HG03066 (cell line): ENCODE results near the gene MRPS7.
A peak's percentile ranks its signal among the peaks of the same experiment; 100 is the strongest.
"Not testable (repeated sequence)": the region's sequence is repeated elsewhere in the genome, so short reads cannot be mapped to it uniquely, and the experiment has no call there.

ENCODE experiments used
- ATAC-seq: cut with Tn5 transposase; IDR thresholded peaks from one replicate; pipeline ENCODE4 v1.9.1; 2021; ENCODE audit warnings: low read depth; ENCODE audit not compliant: unreplicated experiment

MRPS7 gene

DNA sequence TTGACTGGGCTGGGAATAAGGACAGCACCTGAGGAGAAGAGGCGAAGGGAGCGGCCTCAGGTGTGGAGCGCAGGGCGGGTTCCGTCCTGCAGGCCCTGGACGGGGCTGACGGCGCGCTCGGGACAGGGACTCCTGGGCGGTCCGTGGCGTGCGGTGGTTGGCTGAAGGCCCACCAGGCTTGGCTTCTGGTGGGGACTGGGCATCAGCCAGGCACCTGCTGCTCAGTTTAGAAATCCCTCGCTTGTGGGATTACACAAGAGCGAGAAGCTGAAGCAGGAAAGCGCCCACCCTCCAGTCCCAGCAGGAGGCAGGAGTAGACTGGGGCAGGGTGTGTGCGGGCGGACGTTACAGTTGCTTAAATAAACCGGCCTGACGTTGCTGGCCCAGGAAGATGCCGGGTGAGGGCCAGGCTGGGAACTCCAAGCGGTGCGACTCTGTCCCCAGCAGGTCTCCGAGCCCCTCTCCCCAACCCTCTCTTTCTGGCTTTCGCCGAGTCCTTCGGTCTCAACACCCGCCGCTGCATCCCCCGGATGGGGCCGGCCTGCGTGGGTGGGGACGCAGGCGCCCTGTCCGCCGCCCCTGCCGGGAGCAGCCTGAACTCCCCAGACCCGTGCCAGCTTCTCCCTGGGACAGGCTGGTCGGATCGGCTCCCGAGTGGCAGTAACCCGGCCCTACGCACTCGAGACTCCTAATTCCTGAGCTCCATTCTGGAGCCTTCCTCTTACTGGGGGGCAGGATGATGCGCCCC, 8.7 kb downstream of the MRPS7 start:
- peak; percentile 51 for ATAC-seq

DNA sequence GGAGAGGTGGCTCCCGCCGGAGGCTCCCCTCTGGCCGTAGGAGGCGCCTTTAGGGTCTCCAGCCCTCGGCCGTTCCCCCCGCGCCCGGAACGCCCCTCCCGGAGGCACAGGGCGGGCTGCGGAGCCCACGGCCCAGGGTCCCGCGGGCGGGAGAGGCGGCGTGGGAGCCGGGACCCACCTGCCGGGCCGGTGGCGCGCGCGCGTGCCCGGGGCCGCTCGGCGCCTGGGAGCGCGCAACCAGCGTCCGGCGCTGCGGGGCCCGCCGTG, 9.2 kb downstream of the MRPS7 start, which contains the start of gene MIF4GD:
Gene MIF4GD, minus strand, starts transcription at position 266 of the 267 bp plus-strand sequence. CDS start 1,036 bp downstream, outside the sequence.
- no peak for ATAC-seq

DNA sequence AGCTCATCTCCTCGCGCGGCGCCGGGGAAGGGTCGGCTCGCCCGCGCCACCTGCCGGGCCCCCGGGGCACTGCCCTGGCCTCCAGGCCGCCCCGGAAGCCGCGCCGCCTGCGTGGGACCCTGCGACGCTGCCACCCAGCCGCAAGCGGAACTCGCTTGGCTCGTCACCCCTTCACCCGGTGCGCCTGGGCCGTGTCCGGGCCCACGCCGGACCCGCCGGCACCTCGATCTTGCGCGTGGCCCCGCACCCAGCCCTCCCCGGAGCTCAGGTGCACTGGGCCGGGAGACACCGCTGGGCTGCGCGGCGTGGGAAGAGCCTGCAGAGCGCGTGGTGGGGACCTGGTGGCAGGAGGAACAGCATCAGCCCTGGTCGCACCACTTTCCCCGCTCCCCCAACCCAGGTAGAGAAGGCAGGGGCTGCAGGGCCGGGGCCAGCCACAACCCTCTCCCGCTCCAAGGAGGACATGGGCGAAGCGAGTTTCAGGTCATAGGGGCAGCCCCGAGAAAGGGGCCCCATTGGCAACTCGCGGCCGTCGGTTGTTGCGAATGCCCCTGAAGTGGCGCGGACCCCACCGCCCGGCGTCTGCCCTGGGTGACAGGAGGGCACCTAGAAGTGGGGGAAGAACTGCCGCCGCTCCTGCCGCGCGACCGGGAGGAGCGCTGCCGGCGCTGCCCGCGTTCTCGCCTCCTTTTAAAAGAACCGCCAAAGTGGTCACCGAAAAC, 9.7 kb downstream of the MRPS7 start:
- peak; percentile 59 for ATAC-seq

DNA sequence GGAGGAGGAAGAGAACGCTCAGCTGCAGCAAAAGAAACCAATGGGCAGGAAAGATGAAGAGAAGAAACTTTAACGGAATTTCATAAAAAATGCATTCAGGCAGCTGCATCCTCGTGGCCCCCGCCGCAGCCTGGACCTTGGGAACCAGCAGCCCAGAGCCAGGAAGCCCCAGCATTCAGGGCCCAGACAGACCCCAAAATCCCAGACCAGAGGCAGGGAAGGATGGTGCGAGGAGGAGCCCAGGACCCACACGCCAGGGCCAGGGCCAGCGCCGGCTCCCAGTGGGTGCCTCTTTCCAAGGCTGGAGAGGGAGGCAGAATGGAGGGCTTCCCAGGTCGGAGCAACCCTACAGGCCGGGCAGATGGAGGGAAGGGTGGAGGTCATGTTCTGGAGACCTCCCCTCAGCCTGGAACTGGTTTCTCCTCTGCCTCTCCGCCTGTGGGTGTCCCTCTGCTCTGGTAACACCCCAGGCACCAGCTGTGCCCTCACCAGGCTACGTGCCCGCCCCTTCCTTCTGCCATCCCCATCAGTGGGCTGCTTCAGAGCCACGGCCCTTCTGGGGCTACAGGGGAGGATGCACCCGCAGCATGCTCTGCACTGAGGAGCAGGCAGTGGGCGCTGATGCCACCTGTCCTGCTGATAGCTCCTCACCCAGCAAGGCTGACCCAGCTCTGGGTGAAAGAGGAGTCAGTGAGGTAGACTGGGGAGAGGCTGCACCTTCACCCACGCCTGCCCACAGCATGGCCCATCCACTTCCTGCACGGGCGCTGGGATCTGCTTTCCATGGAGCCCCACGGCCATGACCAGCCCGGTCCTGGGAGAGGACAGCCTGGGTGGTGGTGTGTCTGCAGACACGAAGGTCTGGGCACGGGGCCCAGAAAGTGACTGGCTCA, 10.5 kb downstream of the MRPS7 start:
- no peak for ATAC-seq

DNA sequence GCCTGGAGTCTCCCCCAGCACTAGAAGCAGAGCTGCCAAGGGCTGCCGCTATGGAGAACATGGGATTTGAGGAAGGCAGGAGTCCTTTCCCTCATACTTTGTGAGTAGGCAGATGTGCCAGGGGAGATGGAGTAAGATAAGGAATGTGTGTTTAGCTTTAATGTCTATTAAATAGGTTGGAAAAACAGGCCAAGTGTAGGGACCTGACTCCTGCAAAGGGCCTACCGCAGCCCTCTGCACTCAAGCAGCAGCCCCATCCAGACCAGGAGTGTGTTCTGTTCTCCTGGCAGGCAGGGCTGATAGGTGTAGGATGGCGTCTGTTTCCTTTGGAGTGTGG, 11.1 kb downstream of the MRPS7 start:
- no peak for ATAC-seq

DNA sequence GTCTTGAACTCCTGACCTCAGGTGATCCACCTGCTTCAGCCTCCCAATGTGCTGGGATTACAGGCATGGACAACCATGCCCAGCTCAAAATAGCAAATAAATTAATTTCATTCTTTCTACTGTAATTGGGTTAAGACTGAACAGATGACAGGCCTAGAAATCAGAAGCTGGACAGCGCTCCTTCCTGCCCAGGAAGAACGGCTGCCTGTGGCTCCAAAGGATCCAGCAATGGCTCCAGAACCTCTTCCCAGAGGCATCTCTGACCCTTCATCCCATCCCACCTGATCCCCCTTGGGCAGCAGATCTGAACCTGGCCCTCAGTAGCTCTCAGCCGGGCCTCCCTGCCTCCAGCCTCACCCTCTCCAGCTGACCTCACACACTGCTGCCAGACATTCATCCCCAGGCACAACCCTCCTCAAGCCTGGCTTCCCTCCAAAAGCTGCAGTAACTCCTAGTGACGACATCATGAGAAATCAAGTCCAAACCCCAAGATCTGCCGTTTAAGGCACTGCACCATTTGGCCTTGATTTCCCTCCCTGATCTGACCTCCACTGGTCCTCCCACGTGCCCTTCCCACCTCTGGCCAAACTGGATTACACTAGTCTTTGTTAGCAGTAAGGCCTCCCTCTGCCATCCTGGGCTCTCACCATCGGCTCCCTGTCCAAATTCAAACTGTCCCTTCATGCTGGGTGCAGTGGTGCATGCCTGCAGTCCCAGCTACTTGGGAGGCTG, 12.5 kb downstream of the MRPS7 start:
- no peak for ATAC-seq

DNA sequence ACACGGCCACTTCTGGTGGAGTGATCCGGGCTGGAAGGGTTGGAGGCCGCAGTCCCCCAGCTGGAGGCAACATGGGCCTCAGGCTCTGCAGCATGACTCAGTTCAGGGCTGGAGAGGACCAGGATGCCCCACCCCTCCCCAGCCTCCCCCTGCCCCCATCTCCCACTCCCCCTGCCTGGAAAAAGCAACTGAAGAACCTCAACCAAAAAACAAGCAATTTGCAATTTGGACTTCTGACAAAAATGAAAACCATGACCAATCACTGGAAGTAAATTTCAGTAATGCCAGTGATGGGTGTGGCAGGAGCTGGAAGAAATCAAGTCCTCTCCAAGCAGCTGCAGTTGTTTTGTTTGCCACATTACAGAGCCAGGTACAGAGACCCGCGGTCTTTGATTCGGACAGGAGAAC, 16.0 kb downstream of the MRPS7 start:
- ATAC-seq = no peak

DNA sequence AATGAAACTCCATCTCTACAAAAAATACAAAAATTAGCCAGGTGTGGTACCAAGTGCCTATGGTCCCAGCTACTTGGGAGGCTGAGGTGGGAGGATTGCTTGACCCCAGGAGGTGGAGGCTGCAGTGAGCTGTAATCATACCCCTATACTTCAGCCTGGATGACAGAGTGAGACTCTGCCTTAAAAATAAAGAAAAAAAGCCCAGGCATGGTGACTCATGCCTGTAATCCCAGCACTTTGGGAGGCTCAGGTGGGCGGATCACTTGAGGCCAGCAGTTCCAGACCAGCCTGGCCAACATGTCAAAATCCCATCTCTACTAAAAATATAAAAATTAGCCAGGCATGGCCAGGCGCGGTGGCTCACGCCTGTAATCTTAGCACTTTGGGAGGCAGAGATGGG, 18.5 kb downstream of the MRPS7 start:
- ATAC-seq = not testable (repeated sequence)

DNA sequence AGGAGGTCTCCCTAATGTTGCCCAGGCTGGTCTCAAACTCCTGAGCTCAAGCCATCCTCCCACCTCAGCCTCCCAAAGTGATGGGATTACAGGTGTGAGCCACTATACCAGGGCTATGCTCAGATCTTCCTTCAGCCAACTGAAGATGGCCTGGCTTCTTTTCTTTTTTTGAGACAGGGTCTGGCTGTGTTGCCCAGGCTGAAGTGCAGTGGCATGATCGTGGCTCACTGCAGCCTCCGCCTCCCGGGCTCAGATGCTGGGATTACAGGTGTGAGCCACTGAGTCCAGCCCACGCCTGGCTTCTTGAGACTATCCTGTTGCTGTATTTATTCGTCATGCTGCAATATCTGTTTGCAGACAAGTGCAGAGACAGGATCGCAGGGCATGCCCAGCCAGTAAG, 23.4 kb downstream of the MRPS7 start:
- no peak for ATAC-seq

DNA sequence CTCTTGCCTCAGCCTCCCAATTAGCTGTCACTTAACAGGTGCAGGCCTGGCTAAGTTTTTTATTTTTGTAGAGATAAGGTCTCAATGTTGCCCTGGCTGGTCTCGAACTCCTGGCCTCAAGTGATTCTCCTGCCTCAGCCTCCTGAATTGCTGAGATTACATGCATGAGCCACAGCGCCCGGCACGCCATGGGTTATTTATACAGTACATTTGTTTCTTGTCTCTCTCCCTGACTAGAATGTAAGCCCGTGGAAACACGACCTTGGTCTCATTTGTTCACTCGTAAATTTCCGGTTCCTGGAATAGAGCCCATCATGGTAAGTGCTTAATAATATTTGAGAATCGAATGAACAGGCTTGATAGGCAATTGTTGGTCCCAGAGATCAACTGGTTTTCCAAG, 25.5 kb downstream of the MRPS7 start:
- ATAC-seq = no peak

DNA sequence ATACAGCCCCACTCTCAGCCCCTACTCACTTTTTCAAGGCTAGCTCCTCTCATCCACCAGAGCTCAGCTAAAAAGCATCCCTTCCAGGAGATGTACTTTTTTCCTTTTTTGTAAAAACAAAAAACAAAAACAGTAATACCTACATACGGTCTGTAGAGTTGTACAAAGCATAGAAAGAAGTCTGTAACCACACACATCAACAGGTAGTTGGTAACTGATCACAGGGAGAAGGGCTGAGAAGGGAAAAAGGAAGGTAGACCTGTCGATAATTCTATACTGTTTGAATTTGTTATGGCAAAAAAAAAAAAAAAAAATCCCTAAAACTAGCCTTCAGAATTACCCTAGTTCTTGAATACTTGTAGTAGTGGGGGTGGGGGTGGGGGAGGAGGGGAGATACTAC, 26.7 kb downstream of the MRPS7 start:
- no peak for ATAC-seq

DNA sequence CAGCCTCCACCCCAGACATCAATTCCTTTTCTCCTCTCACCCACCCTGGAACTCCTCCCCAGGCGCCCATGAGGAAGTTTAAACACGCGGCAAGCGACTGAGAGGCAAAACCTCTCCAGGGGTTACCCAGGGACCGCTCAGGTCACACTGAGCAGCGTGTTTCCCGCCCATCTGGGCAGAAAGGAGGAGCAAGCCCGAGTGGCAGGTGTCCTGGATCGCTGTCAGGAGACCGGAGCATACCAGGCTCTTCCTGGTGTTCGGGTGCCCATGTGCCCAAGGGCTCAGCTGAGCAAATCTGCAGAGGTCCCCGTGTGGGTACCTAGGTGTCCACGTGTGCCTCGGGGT, 27.1 kb downstream of the MRPS7 start:
- peak; percentile 16 for ATAC-seq

DNA sequence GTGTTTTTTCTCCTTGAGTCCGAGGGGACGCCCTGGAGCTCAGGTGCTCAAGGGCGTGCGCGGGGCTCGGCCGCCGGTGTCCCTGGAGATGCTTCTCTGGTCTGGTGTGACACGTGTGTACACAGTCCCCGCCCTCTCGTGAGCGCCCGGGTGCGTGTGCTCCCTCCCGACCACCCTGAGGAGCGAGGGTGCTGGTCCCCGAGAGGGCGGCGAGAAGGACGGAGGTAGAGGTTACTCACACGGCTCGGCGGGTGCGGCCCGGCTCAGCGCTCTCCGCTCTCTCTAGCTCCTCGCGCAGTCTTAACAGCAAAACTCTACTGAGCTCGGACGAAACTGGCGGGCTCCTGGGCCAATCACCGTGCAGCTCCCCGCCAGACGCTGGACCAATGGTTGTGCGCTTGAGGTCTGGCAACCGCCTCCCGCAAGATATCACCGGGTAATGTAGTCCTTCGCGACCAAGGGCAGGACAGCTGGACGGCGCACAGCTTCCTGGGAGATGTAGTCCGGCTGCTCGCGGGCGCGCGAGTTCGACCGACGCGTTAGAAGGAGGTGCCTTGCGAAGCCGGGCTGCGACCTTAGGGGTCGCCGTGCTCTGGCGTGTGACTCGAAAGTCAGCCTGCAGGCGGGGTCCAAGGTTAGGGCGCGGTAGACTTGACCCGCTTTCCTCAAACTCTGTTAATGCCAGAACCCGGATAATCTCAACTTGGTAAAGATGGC, 27.6 kb downstream of the MRPS7 start, which contains the start of gene SLC25A19:
Gene SLC25A19, minus strand, starts transcription at position 319 of the 717 bp plus-strand sequence. CDS start 2,669 bp downstream, outside the sequence.
- ATAC-seq = peak; percentile 90

DNA sequence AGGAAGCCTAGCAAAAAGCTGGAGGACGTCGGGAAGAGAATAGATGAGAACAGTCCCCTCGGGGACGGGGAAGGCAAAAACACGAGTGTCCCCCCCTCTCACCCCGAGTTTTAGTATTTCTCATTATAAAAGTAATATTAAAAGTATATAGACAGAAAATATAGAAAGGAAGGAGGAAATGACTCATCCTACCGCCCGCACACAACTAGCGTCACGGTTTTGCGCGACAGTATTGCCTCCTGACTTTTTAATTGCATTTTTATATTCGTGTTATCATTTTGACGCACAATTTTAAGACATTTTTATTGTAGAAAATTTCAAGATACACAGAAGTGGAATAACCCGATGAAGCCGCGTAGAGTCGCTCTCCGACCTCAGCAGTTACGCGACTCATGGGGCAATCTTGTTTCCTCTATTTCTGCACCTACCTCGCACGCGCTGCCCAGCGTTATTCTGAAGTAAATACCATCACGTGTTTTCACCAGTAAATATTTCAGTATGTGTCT, 28.2 kb downstream of the MRPS7 start:
- ATAC-seq = no peak

DNA sequence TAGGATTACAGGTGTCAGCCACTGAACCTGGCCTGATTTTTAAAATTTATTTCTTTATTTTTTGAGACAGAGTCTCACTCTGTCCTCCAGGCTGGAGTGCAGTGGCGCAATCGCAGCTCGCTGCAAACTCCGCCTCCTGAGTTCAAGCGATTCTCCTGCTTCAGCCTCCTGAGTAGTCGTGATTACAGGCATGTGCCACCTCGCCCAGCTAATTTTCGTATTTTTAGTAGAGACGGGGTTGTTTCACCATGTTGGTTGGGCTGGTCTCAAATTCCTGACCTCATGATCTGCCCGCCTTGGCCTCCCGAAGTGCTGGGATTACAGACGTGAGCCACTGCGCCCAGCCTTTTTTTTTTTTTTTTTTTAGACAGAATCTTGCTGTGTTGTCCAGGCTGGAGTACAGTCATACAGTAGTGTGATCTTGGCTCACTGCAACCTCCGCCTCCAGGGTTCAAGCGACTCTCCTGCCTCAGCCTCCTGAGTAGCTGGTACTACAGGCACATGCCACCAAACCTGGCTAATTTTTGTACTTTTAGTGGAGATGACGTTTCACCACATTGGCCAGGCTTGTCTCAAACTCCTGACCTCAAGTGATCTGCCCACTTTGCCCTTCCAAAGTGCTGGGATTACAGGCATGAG, 31.2 kb downstream of the MRPS7 start:
- not testable (repeated sequence) for ATAC-seq

DNA sequence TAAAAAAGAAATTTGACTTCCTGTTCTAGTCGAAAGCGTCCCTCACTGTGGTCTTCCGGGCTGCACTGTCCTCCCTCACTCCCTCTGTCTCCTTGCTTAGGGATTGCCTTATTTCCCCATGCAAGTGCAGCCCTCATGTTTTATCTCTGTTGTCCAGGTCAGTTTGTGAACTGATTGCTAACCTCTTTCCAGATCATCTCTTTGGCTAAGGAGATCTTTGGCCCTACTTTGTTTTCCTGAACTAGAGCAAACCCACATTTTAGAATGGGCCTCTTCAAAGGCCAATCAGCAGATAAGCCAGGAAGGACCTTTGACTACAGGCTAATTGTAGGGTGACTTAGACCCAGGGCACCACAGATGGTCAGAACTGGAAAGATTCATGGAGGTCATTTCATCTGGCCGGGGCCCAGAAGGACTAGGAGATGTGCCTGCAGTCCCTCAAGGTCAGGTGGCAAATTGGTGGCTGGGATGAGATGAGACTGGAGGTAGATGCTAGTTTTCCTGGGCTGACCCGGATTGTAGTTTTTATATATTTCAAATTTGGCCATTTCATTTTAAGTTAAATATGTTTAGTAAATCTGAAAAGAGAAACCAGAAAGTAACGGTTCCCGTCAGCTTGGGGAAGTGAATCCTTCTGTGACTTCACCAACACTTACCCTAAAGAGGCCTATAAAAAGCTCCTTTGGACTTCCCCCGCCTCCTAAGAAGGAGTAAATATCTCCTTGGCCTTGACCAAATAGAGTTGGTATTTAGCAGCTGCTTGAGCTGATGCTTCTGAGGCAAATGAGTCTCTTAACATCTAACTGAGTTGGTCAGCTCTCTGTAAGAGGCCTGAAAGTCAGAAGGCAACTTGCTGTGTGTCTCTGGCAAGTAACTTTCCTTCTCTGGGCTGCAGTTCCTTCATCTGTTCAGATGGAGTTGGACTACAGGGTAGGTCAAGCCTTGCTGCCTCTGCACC, 33.8 kb downstream of the MRPS7 start:
- peak; percentile 56 for ATAC-seq

DNA sequence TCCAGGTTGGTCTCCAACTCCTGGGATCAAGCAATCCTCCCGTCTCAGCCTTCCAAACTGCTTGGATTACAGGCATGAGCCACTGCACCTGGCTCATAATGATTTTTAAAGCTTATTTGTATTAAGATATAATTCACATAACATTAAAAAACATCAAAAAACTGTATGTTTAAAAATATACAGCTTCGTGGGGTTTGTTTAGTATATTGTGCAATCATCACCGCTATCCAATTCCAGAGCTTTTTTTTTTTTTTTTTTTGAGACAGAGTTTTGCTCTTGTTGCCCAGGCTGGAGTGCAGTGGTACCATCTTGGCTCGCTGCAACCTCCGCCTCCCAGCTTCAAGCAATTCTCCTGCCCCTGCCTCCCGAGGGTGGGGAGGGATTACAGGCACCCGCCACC, 38.6 kb downstream of the MRPS7 start:
- no peak for ATAC-seq

DNA sequence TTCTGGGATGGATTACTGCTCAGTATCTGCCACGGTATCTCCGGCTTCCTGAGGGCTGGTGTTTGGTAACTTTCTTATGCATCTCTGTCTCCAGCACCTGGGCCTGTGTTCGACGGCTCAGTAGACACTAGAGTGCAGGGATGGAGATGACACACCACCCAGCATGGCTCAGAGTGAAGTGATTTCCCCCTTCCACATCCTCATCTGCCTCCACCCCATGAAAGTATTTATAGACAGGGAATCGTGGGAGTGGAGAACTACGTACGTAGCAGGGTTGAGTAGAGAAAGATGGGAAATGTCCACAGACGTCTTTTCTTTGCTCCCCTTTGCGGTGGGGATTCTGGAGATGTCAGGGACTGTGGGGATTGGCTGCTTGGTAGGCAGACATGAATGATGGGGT, 39.4 kb downstream of the MRPS7 start:
- no peak for ATAC-seq
